Naive thymus-derived CD4-positive, alpha-beta T cell (primary cell): Measurements from ENCODE around the gene C22orf39. TPM values are rescaled to one million over a fixed set of nuclear protein-coding genes. Genes with fewer than 3 reads are reported as not detected.
"Not testable (repeated sequence)": the region's sequence is repeated elsewhere in the genome, so short reads cannot be mapped to it uniquely, and the experiment has no call there.

Experiments used
- ATAC-seq: fragments of 150-1000 bp; cut with Tn5 transposase; 2 replicates; pipeline ENCODE4 v1.10.0; 2021; ENCODE audit warnings: mild to moderate bottlenecking, moderate library complexity
- CTCF ChIA-PET: fragments of 350-600 bp; sonication (Branson Sonifier 250); formaldehyde crosslinking; loops from one replicate; lab custom pipeline; 2021; ENCODE audit warnings: antibody characterized with exemption; lab: Charles Lee
- POLR2A ChIA-PET: fragments of 350-600 bp; sonication (Branson Sonifier 250); formaldehyde crosslinking; loops from one replicate; lab custom pipeline; 2021; ENCODE audit warnings: antibody characterized with exemption, inconsistent platforms; lab: Charles Lee
- DNase-seq, 9 donors: peaks; one replicate each; pipeline versions ENCODE4 v3.0.0 to v3.0.0-alpha.2; 2020 to 2022; ENCODE audit warnings: mixed read lengths in 1 of 9
- H3K27ac ChIP-seq: one replicate; pipeline ENCODE4 v1.7.0; 2013; ENCODE audit warnings: mild to moderate bottlenecking, low read depth, low read length, moderate library complexity
- H3K27me3 ChIP-seq, 2 donors: one replicate each; pipeline ENCODE4 v1.7.0; 2013; ENCODE audit warnings: low read length in 2 of 2, mild to moderate bottlenecking in 2 of 2, moderate library complexity in 2 of 2; ENCODE audit not compliant: control insufficient read depth in 2 of 2, insufficient read depth in 2 of 2
- H3K36me3 ChIP-seq, 3 experiments: 1 replicate in 2 of 3; 2 replicates in 1 of 3; pipeline ENCODE4 v1.7.0; 2013; ENCODE audit warnings: low read length in 3 of 3, mild to moderate bottlenecking in 3 of 3, moderate library complexity in 1 of 3; ENCODE audit not compliant: insufficient read depth in 3 of 3, control insufficient read depth in 2 of 3
- H3K4me1 ChIP-seq, 2 donors: one replicate each; pipeline ENCODE4 v1.7.0; 2013; ENCODE audit warnings: low read length in 2 of 2, mild to moderate bottlenecking in 2 of 2, moderate library complexity in 1 of 2; ENCODE audit not compliant: control insufficient read depth in 2 of 2, insufficient read depth in 2 of 2
- H3K4me3 ChIP-seq: 2 replicates; pipeline ENCODE4 v1.7.0; 2013; ENCODE audit warnings: mild to moderate bottlenecking, low read length
- H3K9me3 ChIP-seq, 3 experiments: 1 replicate in 2 of 3; 2 replicates in 1 of 3; pipeline ENCODE4 v1.7.0; 2013; ENCODE audit warnings: low read length in 3 of 3; ENCODE audit not compliant: control insufficient read depth in 2 of 3
- H3K27ac Mint-ChIP-seq, 9 donors: one replicate each; pipeline ENCODE4 v1.8.0; 2020 to 2022; ENCODE audit warnings: mixed read lengths in 9 of 9, mild to moderate bottlenecking in 8 of 9, moderate library complexity in 5 of 9, inconsistent platforms in 2 of 9
- H3K27me3 Mint-ChIP-seq, 5 donors: one replicate each; pipeline ENCODE4 v1.8.0; 2021 to 2022; ENCODE audit warnings: mixed read lengths in 5 of 5, mild to moderate bottlenecking in 1 of 5
- H3K36me3 Mint-ChIP-seq, 5 donors: one replicate each; pipeline ENCODE4 v1.8.0; 2020 to 2022; ENCODE audit warnings: mixed read lengths in 5 of 5, mild to moderate bottlenecking in 3 of 5, inconsistent platforms in 1 of 5
- H3K4me1 Mint-ChIP-seq, 7 donors: one replicate each; pipeline ENCODE4 v1.8.0; 2020 to 2022; ENCODE audit warnings: mixed read lengths in 7 of 7, mild to moderate bottlenecking in 3 of 7, inconsistent platforms in 1 of 7
- H3K4me3 Mint-ChIP-seq, 10 donors: one replicate each; pipeline ENCODE4 v1.8.0; 2020 to 2022; ENCODE audit warnings: mild to moderate bottlenecking in 10 of 10, mixed read lengths in 10 of 10, moderate library complexity in 6 of 10, inconsistent platforms in 2 of 10
- H3K9me3 Mint-ChIP-seq, 11 donors: one replicate each; pipeline ENCODE4 v1.8.0; 2020 to 2022; ENCODE audit warnings: mixed read lengths in 11 of 11, mild to moderate bottlenecking in 4 of 11, inconsistent platforms in 1 of 11, moderate library complexity in 1 of 11
- intact Hi-C, 2 donors: fragments of 100-400 bp; cut with micrococcal nuclease; formaldehyde crosslinking; loops; one replicate each; pipeline ENCODE4 v1.15.1; 2023
- polyA plus RNA-seq, 2 donors: library from polyadenylated mRNA; unstranded; fragments of 300-500 nt; fragmentation: Illumina TruSeq; gene quantifications; one replicate each; pipeline ENCODE4 v1.2.3, GENCODE V29; 2021
- total RNA-seq, 6 experiments: library from RNA in 5 of 6; stranded (reverse) in 5 of 6; gene quantifications; 1 replicate in 5 of 6; 2 replicates in 1 of 6; pipeline ENCODE4 v1.2.3 and lab custom pipeline; 2021 to 2026

C22orf39 gene
- total and polyA plus RNA-seq, 7 experiments from 2014 or later = 34.2 to 58.0 (median 43.4) TPM

DNA sequence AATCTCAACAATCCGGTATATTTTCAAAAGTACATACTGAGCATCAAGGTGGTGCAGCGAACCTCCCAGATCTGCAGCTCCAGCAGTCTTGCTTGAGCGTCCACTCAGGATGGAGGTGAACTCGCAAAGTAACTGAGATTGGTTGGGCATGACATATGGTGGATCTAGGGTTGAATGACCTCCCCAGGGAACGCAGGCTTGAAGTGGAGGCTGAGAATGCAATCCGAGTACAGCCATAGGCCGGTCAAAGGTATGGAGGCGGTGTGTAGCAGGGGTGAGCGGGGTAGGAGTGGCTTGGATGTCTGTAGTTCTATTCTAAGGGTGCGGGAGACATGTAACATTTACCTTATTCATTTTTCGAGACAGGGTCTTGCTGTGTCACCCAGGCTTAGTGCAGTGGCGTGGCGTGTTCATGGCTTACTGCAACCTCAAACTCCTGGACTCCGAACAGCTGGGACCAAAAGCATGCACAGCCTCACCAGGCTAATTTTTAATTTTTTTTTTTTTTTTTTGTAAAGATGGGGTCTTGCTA, 631 bp upstream of the C22orf39 start:
- peaks cover 18 to 26% of the 10 kb centered on the region in 2 donors for H3K4me1 ChIP-seq
- H3K36me3 Mint-ChIP-seq = peaks cover 2 to 18% (median 5%) of the 10 kb centered on the region in 5 donors
- peak overlapping the region; percentile 81 for H3K27ac ChIP-seq
- no peaks in the 10 kb centered on the region for H3K9me3 ChIP-seq
- peak overlapping the region; percentile 65 for H3K4me3 ChIP-seq
- ChIA-PET CTCF (interaction anchor here (0.6 kb wide), 1 partner anchor 33 kb away, joined by 3 read pairs; no protein-coding TSS in a partner anchor), POLR2A (interaction anchor here (1.3 to 3.3 kb wide), 10 partner anchors 8 to 148 kb away, joined by 3 to 41 read pairs (median 5); partner anchors contain the start of genes CDC45, HIRA, MRPL40 and UFD1)
- H3K27me3 ChIP-seq = no peaks in the 10 kb centered on the region
- DNase-seq (peak in 2 of 9 donors; percentile 30 to 34), ATAC-seq (peak; percentile 33)
- intact Hi-C loops = loop anchor here in 1 of 2 donors (5.0 kb wide), 1 partner anchor 326 kb away; the partner anchor contains the start of gene DGCR2
- no peaks in the 10 kb centered on the region for H3K9me3 Mint-ChIP-seq
- H3K36me3 ChIP-seq = peaks cover 0 to 32% (median 0%) of the 10 kb centered on the region in 3 experiments
- no peaks in the 10 kb centered on the region for H3K27me3 Mint-ChIP-seq
- peaks cover 21 to 56% (median 47%) of the 10 kb centered on the region in 7 donors for H3K4me1 Mint-ChIP-seq
- H3K4me3 Mint-ChIP-seq = peak overlapping the region; percentile 84 to 99 (median 92)
- peak overlapping the region; percentile 84 to 97 (median 94) for H3K27ac Mint-ChIP-seq

DNA sequence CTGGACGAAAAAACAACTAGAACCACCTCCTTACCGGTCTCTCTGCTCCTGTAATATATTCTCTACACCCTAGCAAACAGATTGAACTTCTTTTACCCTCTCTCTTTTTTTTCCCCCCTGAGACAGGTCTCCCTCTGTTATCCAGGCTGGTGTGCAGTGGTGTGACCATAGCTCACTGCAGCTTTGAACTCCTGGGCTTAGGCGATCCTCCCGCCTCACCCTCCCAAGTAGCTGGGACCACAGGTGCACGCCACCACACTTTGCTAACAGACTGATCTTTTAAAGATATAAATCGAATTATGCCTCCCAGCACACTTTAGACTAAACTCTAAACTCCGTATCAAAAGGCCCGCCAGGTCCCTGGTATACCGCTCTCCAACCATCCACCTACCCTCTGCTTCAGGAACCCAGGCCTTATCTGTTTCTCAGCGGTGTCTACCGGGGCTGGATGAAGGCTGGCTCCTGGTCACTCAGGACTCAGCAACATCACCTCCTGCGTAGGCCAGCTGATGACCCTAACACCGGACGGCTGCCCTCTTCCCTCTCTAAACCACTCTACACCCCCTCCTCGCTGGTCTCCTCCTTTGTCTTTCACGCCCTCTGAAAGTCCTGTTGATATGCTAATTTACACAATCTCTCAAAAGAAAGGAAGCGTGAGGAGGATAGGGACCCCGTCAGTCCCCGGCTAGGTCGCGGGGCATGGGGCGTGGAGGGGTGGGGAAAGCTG, 745 bp downstream of the C22orf39 start:
- peak in 3 of 9 donors; percentile 6 to 13 (median 12) for DNase-seq
- Histone ChIP-seq H3K27ac (peak overlapping the region; percentile 81), H3K27me3 (no peaks in the 10 kb centered on the region), H3K4me3 (peak overlapping the region; percentile 65), H3K4me1 (peaks cover 18 to 26% of the 10 kb centered on the region in 2 donors), H3K36me3 (peaks cover 0 to 24% (median 0%) of the 10 kb centered on the region in 3 experiments), H3K9me3 (no peaks in the 10 kb centered on the region)
- peaks cover 2 to 18% (median 5%) of the 10 kb centered on the region in 5 donors for H3K36me3 Mint-ChIP-seq
- peaks cover 24 to 64% (median 53%) of the 10 kb centered on the region in 7 donors for H3K4me1 Mint-ChIP-seq
- peak overlapping the region; percentile 84 to 97 (median 94) for H3K27ac Mint-ChIP-seq
- intact Hi-C loops = loop anchor here (1.0 to 5.0 kb wide), 9 partner anchors 14 to 324 kb away; partner anchors contain the start of genes DGCR2 (in 2 of the 2), MRPL40 (in 2 of the 2) and ESS2 (in 1 of the 2)
- H3K27me3 Mint-ChIP-seq = no peaks in the 10 kb centered on the region
- no peaks in the 10 kb centered on the region for H3K9me3 Mint-ChIP-seq
- ATAC-seq = no peak
- ChIA-PET POLR2A (interaction anchor here (0.6 to 3.3 kb wide), 13 partner anchors 9 to 331 kb away, joined by 3 to 41 read pairs (median 4); partner anchors contain the start of genes CDC45, HIRA, MRPL40 and UFD1), CTCF (no interaction called here)
- H3K4me3 Mint-ChIP-seq = peak overlapping the region; percentile 84 to 99 (median 92)

DNA sequence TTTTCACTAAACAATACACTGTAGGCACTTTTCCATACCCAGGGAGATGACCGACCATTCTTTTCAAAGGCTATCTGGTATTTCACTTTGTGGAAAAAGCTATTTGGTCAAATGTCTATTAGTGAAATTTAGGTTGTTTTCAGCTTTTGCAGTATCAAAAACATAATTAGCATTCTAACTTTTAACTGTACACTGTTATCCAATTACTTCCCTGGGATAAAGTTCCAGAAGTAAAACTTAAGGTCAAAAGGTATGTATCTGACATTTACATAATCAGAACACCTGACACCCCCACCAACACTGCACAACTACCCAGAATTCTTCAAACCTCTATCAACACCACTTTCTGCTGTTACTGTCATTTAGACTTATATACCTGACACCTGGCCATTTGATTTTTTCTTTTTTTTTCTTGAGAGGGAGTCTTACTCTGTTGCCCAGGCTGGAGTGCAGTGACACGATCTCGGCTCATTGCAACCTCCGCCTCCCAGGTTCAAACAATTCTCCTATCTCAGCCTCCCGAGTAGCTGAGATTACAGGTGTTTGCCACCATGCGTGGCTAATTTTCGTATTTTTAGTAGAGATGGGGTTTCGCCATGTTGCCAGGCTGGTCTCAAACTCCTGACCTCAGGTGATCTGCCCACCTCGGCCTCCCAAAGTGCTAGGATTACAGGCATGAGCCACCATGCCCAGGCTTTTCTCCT, 2.1 kb downstream of the C22orf39 start:
- Mint-ChIP-seq H3K27ac (peak overlapping the region in 8 of 9 donors; percentile 13 to 77 (median 51)), H3K4me1 (peaks cover 28 to 64% (median 55%) of the 10 kb centered on the region in 7 donors), H3K36me3 (peaks cover 0 to 16% (median 5%) of the 10 kb centered on the region in 5 donors), H3K4me3 (peak overlapping the region in 8 of 10 donors; percentile 19 to 46 (median 34))
- not testable (repeated sequence) for H3K4me3 ChIP-seq, H3K27me3 Mint-ChIP-seq, ATAC-seq, H3K9me3 ChIP-seq, DNase-seq, H3K27me3 ChIP-seq, H3K9me3 Mint-ChIP-seq
- Histone ChIP-seq H3K27ac (peak overlapping the region; percentile 81), H3K36me3 (peaks cover 0 to 22% (median 0%) of the 10 kb centered on the region in 3 experiments), H3K4me1 (peaks cover 18 to 26% of the 10 kb centered on the region in 2 donors)
- ChIA-PET POLR2A (interaction anchor here (1.0 to 1.6 kb wide), 6 partner anchors 10 to 184 kb away, joined by 3 to 10 read pairs (median 4); partner anchors contain the start of genes CDC45, HIRA and MRPL40), CTCF (interaction anchor here (0.6 to 1.1 kb wide), 3 partner anchors 10 to 1355 kb away, joined by 3 to 4 read pairs (median 3); partner anchors contain the start of gene CDC45)
- intact Hi-C loops = loop anchor here in 1 of 2 donors (5.0 kb wide), 1 partner anchor 323 kb away; the partner anchor contains the start of gene DGCR2

DNA sequence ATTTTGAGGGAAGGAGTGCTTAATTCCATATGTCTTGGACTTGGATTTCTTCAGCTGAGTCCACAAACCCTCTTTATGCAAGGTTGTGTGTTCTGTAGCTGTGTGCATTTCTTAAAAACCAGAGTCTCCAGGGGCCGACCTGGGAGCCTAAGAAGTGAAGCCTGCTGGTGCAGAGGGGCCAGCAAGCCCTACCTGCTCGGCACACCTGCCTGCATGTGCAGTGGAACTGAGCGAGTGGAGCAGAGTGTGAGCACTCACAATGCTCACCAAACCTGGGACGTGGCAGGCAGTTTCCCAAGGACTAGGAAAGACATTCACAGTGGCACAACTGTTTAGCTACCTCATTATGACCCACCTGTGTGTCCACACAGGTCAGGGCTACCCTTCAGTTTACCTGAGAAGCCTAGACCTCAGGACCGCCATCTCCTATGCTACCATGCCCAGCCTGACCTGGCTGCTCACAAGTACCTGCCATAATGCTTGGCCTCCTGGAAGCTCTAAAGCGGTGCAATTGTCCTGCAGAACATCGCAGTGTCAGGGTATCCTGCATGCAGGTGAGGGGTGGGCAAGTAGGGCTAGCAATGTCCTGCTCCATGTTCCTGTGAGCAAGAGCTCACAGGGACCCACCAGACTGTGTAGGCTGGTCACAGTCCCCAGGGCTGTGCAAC, 3.8 kb downstream of the C22orf39 start:
- no peaks in the 10 kb centered on the region for H3K27me3 ChIP-seq
- peaks cover 32 to 59% (median 52%) of the 10 kb centered on the region in 7 donors for H3K4me1 Mint-ChIP-seq
- ChIA-PET CTCF (interaction anchor here (1.0 kb wide), 1 partner anchor 10 kb away, joined by 10 read pairs; no protein-coding TSS in a partner anchor), POLR2A (interaction anchor here (0.9 to 1.4 kb wide), 3 partner anchors 9 to 29 kb away, joined by 3 to 8 read pairs (median 4); partner anchors contain the start of genes HIRA and MRPL40)
- H3K4me1 ChIP-seq = peaks cover 14 to 20% of the 10 kb centered on the region in 2 donors
- peaks cover 0 to 24% (median 0%) of the 10 kb centered on the region in 3 experiments for H3K36me3 ChIP-seq
- no peaks in the 10 kb centered on the region for H3K9me3 ChIP-seq
- ATAC-seq (no peak), DNase-seq (no peak)
- no peaks in the 10 kb centered on the region for H3K9me3 Mint-ChIP-seq
- intact Hi-C loops = no loop called here
- H3K36me3 Mint-ChIP-seq = peaks cover 0 to 18% (median 5%) of the 10 kb centered on the region in 5 donors
- H3K27ac Mint-ChIP-seq = peak overlapping the region in 3 of 9 donors; percentile 2 to 65 (median 58)
- H3K27ac ChIP-seq = no peak overlapping the region
- no peak overlapping the region for H3K4me3 ChIP-seq
- no peaks in the 10 kb centered on the region for H3K27me3 Mint-ChIP-seq
- H3K4me3 Mint-ChIP-seq = peak overlapping the region in 1 of 10 donors; percentile 39

DNA sequence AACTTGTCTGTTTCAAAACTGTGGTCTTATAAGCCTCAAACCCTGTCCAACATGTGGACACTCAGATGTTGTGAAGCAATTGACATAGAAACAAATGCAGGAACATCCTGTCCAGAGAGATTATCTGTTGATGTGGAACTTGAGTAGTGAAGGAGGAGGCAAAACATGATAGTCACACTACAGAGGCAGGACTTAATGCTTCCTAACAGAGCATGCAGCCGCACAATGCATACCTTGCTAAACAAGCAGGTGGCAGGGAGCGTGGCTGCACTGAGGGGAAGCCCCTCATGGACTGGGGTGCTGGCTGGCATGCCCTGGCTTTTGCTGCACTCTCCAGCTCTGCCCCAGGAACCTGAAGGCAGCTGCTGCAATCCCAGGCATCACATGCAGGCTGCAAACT, 5.3 kb downstream of the C22orf39 start:
- DNase-seq (no peak), ATAC-seq (no peak)
- Histone ChIP-seq H3K36me3 (peaks cover 0 to 24% (median 0%) of the 10 kb centered on the region in 3 experiments), H3K4me3 (no peak overlapping the region), H3K4me1 (peaks cover 8 to 14% of the 10 kb centered on the region in 2 donors), H3K9me3 (no peaks in the 10 kb centered on the region), H3K27me3 (no peaks in the 10 kb centered on the region), H3K27ac (no peak overlapping the region)
- peaks cover 29 to 48% (median 44%) of the 10 kb centered on the region in 7 donors for H3K4me1 Mint-ChIP-seq
- no peaks in the 10 kb centered on the region for H3K27me3 Mint-ChIP-seq
- peaks cover 0 to 17% (median 5%) of the 10 kb centered on the region in 5 donors for H3K36me3 Mint-ChIP-seq
- peak overlapping the region in 1 of 9 donors; percentile 7 for H3K27ac Mint-ChIP-seq
- intact Hi-C loops = no loop called here
- ChIA-PET POLR2A (no interaction called here), CTCF (no interaction called here)
- H3K4me3 Mint-ChIP-seq = no peak overlapping the region
- H3K9me3 Mint-ChIP-seq = no peaks in the 10 kb centered on the region
